ENCODE data around the gene LENG8. TPM values are rescaled to one million over a fixed set of nuclear protein-coding genes. Genes with fewer than 3 reads are reported as not detected.

The LENG8 gene
- total RNA-seq, 1 donor: 123 TPM

Other genes with a start within 250 kb of the LENG8 start
- gene RPS9, start 248.3 kb upstream of the LENG8 start, total RNA-seq: 2,589 TPM
- gene LILRB3, start 226.2 kb upstream of the LENG8 start, total RNA-seq: 51.4 TPM
- gene LILRA6, start 206.4 kb upstream of the LENG8 start, total RNA-seq: 16.9 TPM
- 0.10 TPM for gene LILRB5, start 191.9 kb upstream of the LENG8 start, total RNA-seq
- 27.3 TPM for gene LILRB2, start 168.1 kb upstream of the LENG8 start, total RNA-seq
- gene LILRA5, start 136.0 kb upstream of the LENG8 start, total RNA-seq: 191 TPM
- gene LILRA4, start 110.0 kb upstream of the LENG8 start, total RNA-seq: 4.0 TPM
- 40.7 TPM for gene LAIR1, start 84.3 kb upstream of the LENG8 start, total RNA-seq
- 0.31 TPM for gene TTYH1, start 33.7 kb upstream of the LENG8 start, total RNA-seq
- 3.3 TPM for gene LENG9, start 14.6 kb downstream of the LENG8 start, total RNA-seq
- not detected for gene CDC42EP5, start 24.1 kb downstream of the LENG8 start, total RNA-seq
- gene LAIR2, start 53.6 kb downstream of the LENG8 start, total RNA-seq: 2.8 TPM
- 41.5 TPM for gene LILRA2, start 124.6 kb downstream of the LENG8 start, total RNA-seq
- gene LILRA1, start 144.4 kb downstream of the LENG8 start, total RNA-seq: 18.5 TPM
- 13.6 TPM for gene LILRB1, start 181.3 kb downstream of the LENG8 start, total RNA-seq
- gene LILRB4, start 213.8 kb downstream of the LENG8 start, total RNA-seq: 16.7 TPM

Data from mononuclear cell (primary cell).